HepG2 (cell line): ENCODE results near the gene DARS2. TPM values are rescaled to one million over a fixed set of nuclear protein-coding genes. Genes with fewer than 3 reads are reported as not detected.

Experiments
- BORCS8-MEF2B ChIP-seq: sonication (generic); formaldehyde crosslinking; IDR thresholded peaks from 2 replicates; pipeline ENCODE4 v1.8.0; 2022; ENCODE audit warnings: mild to moderate bottlenecking, missing genetic modification reagents
- CCAR2 ChIP-seq: fragments of 200-400 bp; formaldehyde crosslinking; optimal IDR thresholded peaks from 2 replicates; pipeline ENCODE3; 2018; ENCODE audit warnings: low read depth, mild to moderate bottlenecking, low read length, moderate library complexity
- CHD2 ChIP-seq: IDR thresholded peaks from 2 replicates; pipeline ENCODE4 v1.6.1; 2011; ENCODE audit warnings: low read depth, low read length, improper control_type of control experiment
- FOXO1 ChIP-seq: sonication (generic); formaldehyde crosslinking; IDR thresholded peaks from 2 replicates; pipeline ENCODE4 v1.4.0; 2020; ENCODE audit warnings: missing genetic modification reagents
- GATAD1 ChIP-seq: IDR thresholded peaks from 2 replicates; pipeline ENCODE4 v1.6.1; 2016; ENCODE audit warnings: missing genetic modification reagents, missing compliant biosample characterization
- HMGXB4 ChIP-seq, 2 experiments: sonication (generic) in 1 of 2; formaldehyde crosslinking in 1 of 2; IDR thresholded peaks; 2 replicates each; pipeline versions ENCODE4 v1.4.0 to v1.6.1; 2018 to 2020; ENCODE audit warnings: missing genetic modification reagents in 2 of 2, borderline replicate concordance in 1 of 2, low read depth in 1 of 2, mild to moderate bottlenecking in 1 of 2, missing biosample characterization in 1 of 2
- KDM5A ChIP-seq: fragments of 200-600 bp; sonication (generic); IDR thresholded peaks from 2 replicates; pipeline ENCODE4 v1.7.0; 2018; ENCODE audit warnings: antibody characterized with exemption, mild to moderate bottlenecking, low read length, borderline replicate concordance
- LRRFIP1 ChIP-seq: sonication (generic); formaldehyde crosslinking; conservative IDR thresholded peaks from 2 replicates; pipeline ENCODE4 v1.4.0; 2020; ENCODE audit warnings: missing genetic modification reagents
- MIXL1 ChIP-seq: IDR thresholded peaks from 2 replicates; pipeline ENCODE4 v1.6.1; 2016
- NKX3-1 ChIP-seq: sonication (generic); formaldehyde crosslinking; IDR thresholded peaks from 2 replicates; pipeline ENCODE4 v1.5.0; 2020; ENCODE audit warnings: missing genetic modification reagents
- NR2F1 ChIP-seq, 2 experiments: fragments of 450-650 bp in 1 of 2; formaldehyde crosslinking in 1 of 2; IDR thresholded peaks; 2 replicates each; pipeline versions ENCODE4 v1.5.0 to v1.6.1; 2016 to 2020; ENCODE audit warnings: mild to moderate bottlenecking in 1 of 2, missing compliant biosample characterization in 1 of 2, missing genetic modification reagents in 1 of 2, moderate library complexity in 1 of 2
- PRDM10 ChIP-seq: sonication (generic); formaldehyde crosslinking; IDR thresholded peaks from 2 replicates; pipeline ENCODE4 v1.4.0; 2020; ENCODE audit warnings: low read depth, missing genetic modification reagents
- SAFB2 ChIP-seq: sonication (generic); formaldehyde crosslinking; IDR thresholded peaks from 2 replicates; pipeline ENCODE4 v1.5.1; 2020; ENCODE audit warnings: missing genetic modification reagents, low read depth, mild to moderate bottlenecking, borderline replicate concordance
- TEAD3 ChIP-seq: optimal IDR thresholded peaks from 2 replicates; pipeline ENCODE3; 2016; ENCODE audit warnings: borderline replicate concordance
- ZFYVE20 ChIP-seq: sonication (generic); formaldehyde crosslinking; IDR thresholded peaks from 2 replicates; pipeline ENCODE4 v1.8.0; 2023; ENCODE audit warnings: low read depth, mild to moderate bottlenecking, moderate library complexity, missing genetic modification reagents, borderline replicate concordance
- ZNF121 ChIP-seq: sonication (generic); formaldehyde crosslinking; IDR thresholded peaks from 2 replicates; pipeline ENCODE4 v1.5.0; 2020; ENCODE audit warnings: mild to moderate bottlenecking, missing genetic modification reagents
- ZNF143 ChIP-seq: sonication (generic); formaldehyde crosslinking; IDR thresholded peaks from 2 replicates; pipeline ENCODE4 v1.4.0; 2020; ENCODE audit warnings: missing genetic modification reagents
- ZNF431 ChIP-seq: sonication (generic); formaldehyde crosslinking; IDR thresholded peaks from 2 replicates; pipeline ENCODE4 v1.9.0; 2022; ENCODE audit warnings: missing genetic modification reagents, low read depth, mild to moderate bottlenecking, borderline replicate concordance
- ZNF672 ChIP-seq: sonication (generic); formaldehyde crosslinking; IDR thresholded peaks from 2 replicates; pipeline ENCODE4 v1.8.1; 2022; ENCODE audit warnings: missing genetic modification reagents
- ZNF740 ChIP-seq: sonication (generic); formaldehyde crosslinking; IDR thresholded peaks from 2 replicates; pipeline ENCODE4 v1.4.0; 2020; ENCODE audit warnings: missing genetic modification reagents
- ZNF883 ChIP-seq: sonication (generic); formaldehyde crosslinking; IDR thresholded peaks from 2 replicates; pipeline ENCODE4 v1.5.1; 2020; ENCODE audit warnings: mild to moderate bottlenecking, missing genetic modification reagents; ENCODE audit errors: not compliant biosample characterization
- polyA plus RNA-seq, 8 experiments: library from polyadenylated mRNA; depleted of rRNA in 3 of 8; stranded (reverse) in 7 of 8; unstranded in 1 of 8; fragments of >200 nt; fragmentation: Illumina TruSeq in 4 of 8; extraction: Trizol in 4 of 8; gene quantifications; 2 replicates each; pipeline versions ENCODE4 v1.2.1 to v1.2.3, GENCODE V29; 2011 to 2016; ENCODE audit warnings: low read depth in 4 of 8, missing spikeins in 1 of 8, mixed read lengths in 1 of 8; ENCODE audit not compliant: insufficient read depth in 1 of 8
- total RNA-seq, 5 experiments: library from RNA; depleted of rRNA; stranded (reverse); fragments of >200 nt; fragmentation: Illumina TruSeq; extraction: Trizol; gene quantifications; 2 replicates each; pipeline ENCODE4 v1.2.3, GENCODE V29; 2016; ENCODE audit warnings: low read depth in 1 of 5

The DARS2 gene
- total and polyA plus RNA-seq, 2 of the 13 experiments (the other 11 are each of a cell fraction or from before 2014, with no cell fraction given) = 17.6 to 27.7 TPM

- TF ChIP-seq GATAD1 (CRISPR knock-in tag) (peak; percentile 97), PRDM10 (CRISPR knock-in tag) (no peak), NR2F1 (CRISPR knock-in tag; IDR thresholded peaks at IDR 0.05) (no peak), CCAR2 (no peak), ZFYVE20 (no peak), FOXO1 (CRISPR knock-in tag) (no peak), LRRFIP1 (CRISPR knock-in tag) (no peak), ZNF143 (peak; percentile 95), TEAD3 (CRISPR knock-in tag) (no peak), ZNF883 (CRISPR knock-in tag) (peak; percentile 41), CHD2 (peak; percentile 51; the same call in 1 of the 2 replicates), ZNF740 (CRISPR knock-in tag) (no peak), KDM5A (peak; percentile 46; the same call in 1 of the 2 replicates), BORCS8-MEF2B (CRISPR knock-in tag) (no peak), ZNF121 (no peak), HMGXB4 (CRISPR knock-in tag; IDR thresholded peaks at IDR 0.05; ENCODE audit: borderline replicate concordance in 1 of 2, low read depth in 1 of 2) (peak in 1 of 2 experiments; percentile 76; a peak in 2 of 4 replicates), NKX3-1 (CRISPR knock-in tag) (peak; percentile 36; the same call in 1 of the 2 replicates), ZNF672 (no peak), ZNF431 (CRISPR knock-in tag) (peak; percentile 15; the same call in 1 of the 2 replicates), MIXL1 (CRISPR knock-in tag) (peak; percentile 100), SAFB2 (CRISPR knock-in tag) (peak; percentile 54; the same call in 1 of the 2 replicates)
Observed at GRCh38 chr1:173824315-173825081, at the start of gene DARS2, which contains the start of gene CENPL (continued).
